ENCODE measurements around the gene MRM2.

- TF ChIP-seq GATA1 (IDR thresholded peaks at IDR 0.05; ENCODE audit: low read depth, low read length) (no peak), POLR2A (IDR thresholded peaks at IDR 0.05; ENCODE audit: low read length) (no peak)
Measured at GRCh38 chr7:2212906-2213305, 29.1 kb downstream of the MRM2 start.
